Stimulated activated naive CD8-positive, alpha-beta T cell treated with anti-CD3 and anti-CD28 coated beads, Interleukin-15, Interleukin-2, amounts not matched to agents 100 ng/mL and 50 ng/mL, for 24 hours (primary cell): ENCODE results near the gene BLOC1S5.

Experiments
- H3K27ac Mint-ChIP-seq: one replicate; pipeline ENCODE4 v1.8.0; 2021; ENCODE audit warnings: mild to moderate bottlenecking, mixed read lengths
- H3K27me3 Mint-ChIP-seq: one replicate; pipeline ENCODE4 v1.8.0; 2021; ENCODE audit warnings: mixed read lengths
- H3K36me3 Mint-ChIP-seq: one replicate; pipeline ENCODE4 v1.8.0; 2021; ENCODE audit warnings: low read depth, mixed read lengths
- H3K4me1 Mint-ChIP-seq: one replicate; pipeline ENCODE4 v1.8.0; 2021; ENCODE audit warnings: low read depth, mixed read lengths
- H3K4me3 Mint-ChIP-seq: one replicate; pipeline ENCODE4 v1.8.0; 2021; ENCODE audit warnings: mild to moderate bottlenecking, mixed read lengths
- H3K9me3 Mint-ChIP-seq: one replicate; pipeline ENCODE4 v1.8.0; 2021; ENCODE audit warnings: mixed read lengths

The BLOC1S5 gene

GRCh38 chr6:7975764-7976146 lies 88.4 kb downstream of the BLOC1S5 start:
- peaks cover 11% of the 10 kb centered on the region for H3K4me1 Mint-ChIP-seq
- no peak overlapping the region for H3K27ac Mint-ChIP-seq
- no peaks in the 10 kb centered on the region for H3K9me3 Mint-ChIP-seq
- H3K27me3 Mint-ChIP-seq: peaks cover 14% of the 10 kb centered on the region
- H3K4me3 Mint-ChIP-seq: no peak overlapping the region
- H3K36me3 Mint-ChIP-seq: peaks cover 8% of the 10 kb centered on the region

GRCh38 chr6:7974938-7975763 lies 89.0 kb downstream of the BLOC1S5 start:
- Mint-ChIP-seq H3K27ac (no peak overlapping the region), H3K4me1 (peaks cover 11% of the 10 kb centered on the region), H3K36me3 (peaks cover 8% of the 10 kb centered on the region), H3K4me3 (no peak overlapping the region), H3K9me3 (peaks cover 6% of the 10 kb centered on the region), H3K27me3 (peaks cover 14% of the 10 kb centered on the region)

GRCh38 chr6:7974565-7974937 lies 89.6 kb downstream of the BLOC1S5 start:
- H3K27me3 Mint-ChIP-seq: peaks cover 14% of the 10 kb centered on the region
- no peak overlapping the region for H3K4me3 Mint-ChIP-seq
- peaks cover 8% of the 10 kb centered on the region for H3K36me3 Mint-ChIP-seq
- peaks cover 11% of the 10 kb centered on the region for H3K4me1 Mint-ChIP-seq
- peaks cover 12% of the 10 kb centered on the region for H3K9me3 Mint-ChIP-seq
- H3K27ac Mint-ChIP-seq: no peak overlapping the region

GRCh38 chr6:7973584-7973983 lies 90.6 kb downstream of the BLOC1S5 start:
- H3K4me3 Mint-ChIP-seq: no peak overlapping the region
- peaks cover 7% of the 10 kb centered on the region for H3K4me1 Mint-ChIP-seq
- H3K27ac Mint-ChIP-seq: no peak overlapping the region
- H3K9me3 Mint-ChIP-seq: peaks cover 18% of the 10 kb centered on the region
- peaks cover 8% of the 10 kb centered on the region for H3K36me3 Mint-ChIP-seq
- H3K27me3 Mint-ChIP-seq: peaks cover 14% of the 10 kb centered on the region

GRCh38 chr6:7971499-7971898 lies 92.7 kb downstream of the BLOC1S5 start:
- Mint-ChIP-seq H3K36me3 (peaks cover 8% of the 10 kb centered on the region), H3K4me1 (peaks cover 6% of the 10 kb centered on the region), H3K27ac (no peak overlapping the region), H3K9me3 (peaks cover 18% of the 10 kb centered on the region), H3K27me3 (peaks cover 12% of the 10 kb centered on the region), H3K4me3 (no peak overlapping the region)

- peaks cover 5% of the 10 kb centered on the region for H3K4me1 Mint-ChIP-seq
- peaks cover 8% of the 10 kb centered on the region for H3K36me3 Mint-ChIP-seq
- peaks cover 8% of the 10 kb centered on the region for H3K27me3 Mint-ChIP-seq
- peaks cover 18% of the 10 kb centered on the region for H3K9me3 Mint-ChIP-seq
- no peak overlapping the region for H3K4me3 Mint-ChIP-seq
- no peak overlapping the region for H3K27ac Mint-ChIP-seq
These were observed 93.6 kb downstream of the BLOC1S5 start for GRCh38 chr6:7970616-7971015.
